Right lobe of liver (tissue), 6 donors: ENCODE results near the gene GTPBP2. TPM values are rescaled to one million over a fixed set of nuclear protein-coding genes. Genes with fewer than 3 reads are reported as not detected.
A peak's percentile ranks its signal among the peaks of the same experiment; 100 is the strongest.

ENCODE experiments used
- ATAC-seq, 4 donors: fragments of 200-7000 bp; cut with Tn5 transposase; one replicate each; pipeline ENCODE4 v1.9.1; 2020; ENCODE audit warnings: mild to moderate bottlenecking in 4 of 4, moderate library complexity in 4 of 4
- DNase-seq, 3 donors: peaks; one replicate each; pipeline ENCODE4 v3.0.0-alpha.2; 2020
- H3K27ac ChIP-seq, 3 donors: fragments of 200-600 bp; one replicate each; pipeline ENCODE4 v1.8.0; 2022
- H3K27me3 ChIP-seq, 2 donors: fragments of 200-600 bp; one replicate each; pipeline ENCODE4 v1.8.0; 2022
- H3K36me3 ChIP-seq, 4 donors: fragments of 200-600 bp; sonication (generic) in 1 of 4; one replicate each; pipeline versions ENCODE4 v1.5.1 to v1.8.0; 2017 to 2022; ENCODE audit warnings: control low read depth in 1 of 4
- H3K4me1 ChIP-seq, 4 donors: fragments of 200-600 bp; sonication (generic) in 1 of 4; one replicate each; pipeline versions ENCODE4 v1.5.1 to v1.8.0; 2017 to 2022; ENCODE audit warnings: control low read depth in 1 of 4
- H3K4me3 ChIP-seq, 3 donors: fragments of 200-600 bp; one replicate each; pipeline ENCODE4 v1.8.0; 2022
- H3K9me3 ChIP-seq, 4 donors: fragments of 200-600 bp; sonication (generic) in 1 of 4; one replicate each; pipeline versions ENCODE4 v1.5.1 to v1.8.0; 2017 to 2022; ENCODE audit warnings: control low read depth in 1 of 4
- CTCF ChIP-seq, 4 donors: fragments of 200-600 bp in 3 of 4; fragments of 450-650 bp in 1 of 4; IDR thresholded peaks; one replicate each; pipeline versions ENCODE4 v1.5.1 to v1.8.0; 2016 to 2022; ENCODE audit warnings: antibody characterized with exemption in 4 of 4, mild to moderate bottlenecking in 2 of 4
- POLR2A ChIP-seq: fragments of 450-650 bp; IDR thresholded peaks from one replicate; pipeline ENCODE4 v1.6.1; 2017; ENCODE audit warnings: antibody characterized with exemption, mild to moderate bottlenecking
- WGBS: methylation state at CpG from one replicate; pipeline ENCODE4 v1.1.6; 2018; ENCODE audit warnings: low coverage, low lambda C conversion rate; ENCODE audit not compliant: insufficient coverage; ENCODE audit errors: missing lambda C conversion rate; 5-methylcytosine and 5-hydroxymethylcytosine counted together
- intact Hi-C, 2 donors: fragments of 100-400 bp; cut with DNase I; formaldehyde crosslinking; loops; one replicate each; pipeline versions ENCODE4 v1.11.2 to v1.14.1; 2022
- total RNA-seq, 6 experiments: library from RNA; depleted of rRNA in 2 of 6; stranded (reverse); fragments of >200 nt in 2 of 6; fragmentation: NEBNext Ultra II Directional in 3 of 6; extraction: Animal tissue kit (Norgen Biotek cat#: 25700) in 3 of 6; gene quantifications; one replicate each; pipeline versions ENCODE4 v1.1.0 to v1.2.4, GENCODE V29; 2016 to 2023
- donor health status: DM: no; HTN: yes; CAD: no.
- donor health status: DM: no; HTN: no; CAD: no.
- donor health status: DM: no; HTN: no; CAD: no.
- donor health status: DM: no; HTN: yes; CAD: no.
- donor health status: DM: no; HTN: yes; CAD: no.

Gene GTPBP2
- total RNA-seq, 6 experiments from 2014 or later: 12.5 to 39.9 (median 19.2) TPM

GRCh38 chr6:43668151-43669028 is 39.3 kb upstream of the GTPBP2 start:
- intact Hi-C loops: loop anchor here in 1 of 2 donors (10.0 kb wide), 1 partner anchor 416 kb away; no protein-coding TSS in a partner anchor
- Histone ChIP-seq H3K9me3 (no peaks in the 10 kb centered on the region), H3K27me3 (no peaks in the 10 kb centered on the region), H3K4me1 (peaks cover 0 to 29% (median 3%) of the 10 kb centered on the region in 4 donors), H3K27ac (no peak overlapping the region), H3K4me3 (no peak overlapping the region), H3K36me3 (peaks cover 0 to 6% (median 0%) of the 10 kb centered on the region in 4 donors)
- DNase-seq (peak; percentile 55 to 85 (median 60)), ATAC-seq (peak; percentile 59 to 79 (median 66))
- TF ChIP-seq CTCF (IDR thresholded peaks at IDR 0.05) (peak; percentile 23 to 54 (median 44)), POLR2A (no peak)
- 3% methylated on average over 6 of the region's 17 CpGs for WGBS

GRCh38 chr6:43667245-43668150 is 38.4 kb upstream of the GTPBP2 start:
- Histone ChIP-seq H3K9me3 (no peaks in the 10 kb centered on the region), H3K36me3 (peaks cover 0 to 6% (median 0%) of the 10 kb centered on the region in 4 donors), H3K27me3 (no peaks in the 10 kb centered on the region), H3K4me3 (no peak overlapping the region), H3K27ac (no peak overlapping the region), H3K4me1 (peaks cover 0 to 24% (median 3%) of the 10 kb centered on the region in 4 donors)
- 2% methylated on average over 5 of the region's 16 CpGs for WGBS
- ATAC-seq (peak; percentile 80 to 95 (median 90)), DNase-seq (peak; percentile 81 to 83 (median 82))
- intact Hi-C loops: loop anchor here in 1 of 2 donors (10.0 kb wide), 1 partner anchor 417 kb away; no protein-coding TSS in a partner anchor
- TF ChIP-seq POLR2A (no peak), CTCF (IDR thresholded peaks at IDR 0.05) (peak; percentile 92 to 96 (median 95))

GRCh38 chr6:43666196-43666920 is 37.3 kb upstream of the GTPBP2 start:
- WGBS: 43% methylated on average over 7 of the region's 13 CpGs
- intact Hi-C loops: loop anchor here in 1 of 2 donors (10.0 kb wide), 1 partner anchor 418 kb away; no protein-coding TSS in a partner anchor

More at GRCh38 chr6:43666196-43666920, 37.3 kb upstream of the GTPBP2 start:
- DNase-seq: no peak
- TF ChIP-seq CTCF (IDR thresholded peaks at IDR 0.05) (no peak), POLR2A (no peak)
- peaks cover 0 to 2% (median 0%) of the 10 kb centered on the region in 4 donors for H3K36me3 ChIP-seq
- H3K27ac ChIP-seq: no peak overlapping the region
- no peak for ATAC-seq
- H3K9me3 ChIP-seq: no peaks in the 10 kb centered on the region
- H3K4me3 ChIP-seq: no peak overlapping the region
- H3K4me1 ChIP-seq: peaks cover 0 to 13% (median 3%) of the 10 kb centered on the region in 4 donors
- no peaks in the 10 kb centered on the region for H3K27me3 ChIP-seq
